ENCODE results near the gene RGS19. TPM values are rescaled to one million over a fixed set of nuclear protein-coding genes. Genes with fewer than 3 reads are reported as not detected.

RGS19 gene
- total RNA-seq, 4 donors from 2014 or later = 14.8 to 18.4 (median 16.2) TPM

DNA sequence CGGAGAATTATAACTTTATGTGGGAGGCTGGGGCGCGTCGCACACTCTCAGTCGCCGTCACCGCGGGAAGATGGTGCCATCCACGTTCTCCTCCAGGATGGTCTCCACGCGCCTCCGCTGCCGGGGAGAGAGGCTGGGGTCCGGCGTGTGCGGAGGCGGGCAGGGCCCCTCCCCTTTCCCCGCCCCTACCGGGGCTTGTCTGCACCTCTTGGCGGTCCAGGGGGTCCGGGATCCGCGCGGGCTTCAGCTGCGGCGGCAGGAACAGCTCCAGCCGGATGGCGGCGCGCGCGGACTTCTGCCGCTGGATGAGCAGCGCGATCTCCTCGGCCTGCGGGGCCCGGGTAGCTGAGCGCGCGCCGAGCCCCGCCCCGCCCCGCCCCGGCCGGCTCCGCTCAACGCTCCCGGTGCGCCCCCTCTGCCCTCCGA is 4.1 kb upstream of the RGS19 start:
- H3K4me1 ChIP-seq = peaks cover 38% of the 10 kb centered on the region
- no peak for DNase-seq (ENCODE audit: low spot score in 2 of 2)
- no peak overlapping the region for H3K27ac ChIP-seq

DNA sequence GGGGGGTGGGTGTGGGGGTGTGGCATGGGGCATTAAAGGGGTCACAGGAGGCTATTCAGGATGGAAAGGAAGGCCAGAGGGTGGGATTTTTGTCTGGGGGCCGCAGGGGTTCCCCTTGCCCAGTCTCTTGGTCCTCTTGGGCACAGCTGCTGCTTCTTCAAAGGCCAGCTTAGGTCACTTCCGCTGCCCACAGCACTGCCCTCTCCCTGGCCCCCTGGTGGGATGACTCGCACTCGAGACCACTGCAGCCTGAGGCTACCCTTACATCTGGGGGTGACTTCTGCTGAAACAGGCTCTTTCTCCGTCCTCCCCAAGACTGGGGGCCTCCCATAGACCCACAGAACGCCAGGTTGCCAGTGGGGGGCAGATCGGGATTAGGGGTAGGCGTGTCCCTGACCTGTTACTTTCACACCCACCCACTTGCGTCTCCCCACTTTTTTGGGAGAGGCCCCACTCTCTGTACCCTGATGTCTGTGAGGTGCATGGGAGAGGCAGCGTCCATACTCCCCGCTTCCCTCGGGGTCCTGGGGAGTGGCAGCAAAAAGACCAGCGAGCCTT is 3.6 kb upstream of the RGS19 start:
- DNase-seq (ENCODE audit: low spot score in 2 of 2) = no peak
- Histone ChIP-seq H3K36me3 (no peaks in the 10 kb centered on the region), H3K27me3 (peaks cover 17% of the 10 kb centered on the region), H3K4me3 (peak overlapping the region; percentile 63), H3K9me3 (no peaks in the 10 kb centered on the region), H3K27ac (no peak overlapping the region), H3K4me1 (peaks cover 43% of the 10 kb centered on the region)
- 27% methylated on average over 13 of the region's 13 CpGs for WGBS
- TF ChIP-seq POLR2AphosphoS5 (IDR thresholded peaks at IDR 0.05) (no peak), POLR2A (IDR thresholded peaks at IDR 0.05) (no peak), EP300 (IDR thresholded peaks at IDR 0.05) (no peak)
- TF ChIP-seq, protein P1, sequence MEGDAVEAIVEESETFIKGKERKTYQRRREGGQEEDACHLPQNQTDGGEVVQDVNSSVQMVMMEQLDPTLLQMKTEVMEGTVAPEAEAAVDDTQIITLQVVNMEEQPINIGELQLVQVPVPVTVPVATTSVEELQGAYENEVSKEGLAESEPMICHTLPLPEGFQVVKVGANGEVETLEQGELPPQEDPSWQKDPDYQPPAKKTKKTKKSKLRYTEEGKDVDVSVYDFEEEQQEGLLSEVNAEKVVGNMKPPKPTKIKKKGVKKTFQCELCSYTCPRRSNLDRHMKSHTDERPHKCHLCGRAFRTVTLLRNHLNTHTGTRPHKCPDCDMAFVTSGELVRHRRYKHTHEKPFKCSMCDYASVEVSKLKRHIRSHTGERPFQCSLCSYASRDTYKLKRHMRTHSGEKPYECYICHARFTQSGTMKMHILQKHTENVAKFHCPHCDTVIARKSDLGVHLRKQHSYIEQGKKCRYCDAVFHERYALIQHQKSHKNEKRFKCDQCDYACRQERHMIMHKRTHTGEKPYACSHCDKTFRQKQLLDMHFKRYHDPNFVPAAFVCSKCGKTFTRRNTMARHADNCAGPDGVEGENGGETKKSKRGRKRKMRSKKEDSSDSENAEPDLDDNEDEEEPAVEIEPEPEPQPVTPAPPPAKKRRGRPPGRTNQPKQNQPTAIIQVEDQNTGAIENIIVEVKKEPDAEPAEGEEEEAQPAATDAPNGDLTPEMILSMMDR (IDR thresholded peaks at IDR 0.05) = no peak

More for the DNA sequence above, 4.1 kb upstream of the RGS19 start:
- Histone ChIP-seq H3K27me3 (peaks cover 17% of the 10 kb centered on the region), H3K36me3 (no peaks in the 10 kb centered on the region), H3K4me3 (peak overlapping the region; percentile 63), H3K9me3 (no peaks in the 10 kb centered on the region)
- TF ChIP-seq, protein P1 (IDR thresholded peaks at IDR 0.05) = peak; percentile 8 to 68
- no peak for TF ChIP-seq POLR2A (IDR thresholded peaks at IDR 0.05)
- 0% methylated on average over 14 of the region's 52 CpGs for WGBS

DNA sequence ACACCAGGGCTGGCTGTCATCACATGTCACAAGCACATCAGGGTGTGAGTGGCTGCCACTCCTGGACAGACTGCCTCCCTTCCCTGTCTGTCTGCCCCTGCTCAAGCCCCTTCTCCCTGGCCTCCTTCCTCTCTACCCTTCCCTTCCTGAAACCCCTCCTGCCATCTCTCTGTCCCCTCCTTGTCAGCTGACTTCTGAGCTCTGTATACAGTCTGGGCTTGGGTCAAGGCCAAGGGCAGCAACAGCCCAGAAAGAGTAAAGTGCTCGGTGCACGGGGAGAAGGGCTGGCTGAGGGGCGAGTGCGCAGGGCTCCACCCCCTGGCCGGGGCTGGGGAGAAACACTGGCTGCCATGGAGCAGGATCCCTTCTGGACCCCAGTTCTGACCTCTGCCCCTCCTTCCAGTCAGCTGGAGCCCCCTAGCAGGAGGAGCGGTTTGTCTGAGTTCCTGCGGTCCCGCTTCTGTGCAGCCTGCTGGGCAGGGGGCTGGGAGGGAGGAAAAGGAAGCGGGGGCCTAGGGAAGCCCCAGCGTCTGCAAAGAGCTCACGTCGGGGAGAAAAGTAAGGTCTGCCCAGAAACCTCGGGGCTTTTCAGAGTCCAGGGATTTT is 2.9 kb upstream of the RGS19 start:
- H3K9me3 ChIP-seq = no peaks in the 10 kb centered on the region
- peaks cover 17% of the 10 kb centered on the region for H3K27me3 ChIP-seq
- 36% methylated on average over 13 of the region's 13 CpGs for WGBS
- H3K4me3 ChIP-seq = no peak overlapping the region
- H3K4me1 ChIP-seq = peaks cover 46% of the 10 kb centered on the region
- no peak for DNase-seq (ENCODE audit: low spot score in 2 of 2)
- TF ChIP-seq, protein P1 (IDR thresholded peaks at IDR 0.05) = no peak
- TF ChIP-seq POLR2A (IDR thresholded peaks at IDR 0.05) (no peak), POLR2AphosphoS5 (IDR thresholded peaks at IDR 0.05) (no peak), EP300 (IDR thresholded peaks at IDR 0.05) (no peak)
- no peaks in the 10 kb centered on the region for H3K36me3 ChIP-seq
- no peak overlapping the region for H3K27ac ChIP-seq

- Histone ChIP-seq H3K27me3 (peaks cover 17% of the 10 kb centered on the region), H3K4me1 (peaks cover 50% of the 10 kb centered on the region)
Observed at GRCh38 chr20:64081624-64081964, 2.3 kb upstream of the RGS19 start.

DNA sequence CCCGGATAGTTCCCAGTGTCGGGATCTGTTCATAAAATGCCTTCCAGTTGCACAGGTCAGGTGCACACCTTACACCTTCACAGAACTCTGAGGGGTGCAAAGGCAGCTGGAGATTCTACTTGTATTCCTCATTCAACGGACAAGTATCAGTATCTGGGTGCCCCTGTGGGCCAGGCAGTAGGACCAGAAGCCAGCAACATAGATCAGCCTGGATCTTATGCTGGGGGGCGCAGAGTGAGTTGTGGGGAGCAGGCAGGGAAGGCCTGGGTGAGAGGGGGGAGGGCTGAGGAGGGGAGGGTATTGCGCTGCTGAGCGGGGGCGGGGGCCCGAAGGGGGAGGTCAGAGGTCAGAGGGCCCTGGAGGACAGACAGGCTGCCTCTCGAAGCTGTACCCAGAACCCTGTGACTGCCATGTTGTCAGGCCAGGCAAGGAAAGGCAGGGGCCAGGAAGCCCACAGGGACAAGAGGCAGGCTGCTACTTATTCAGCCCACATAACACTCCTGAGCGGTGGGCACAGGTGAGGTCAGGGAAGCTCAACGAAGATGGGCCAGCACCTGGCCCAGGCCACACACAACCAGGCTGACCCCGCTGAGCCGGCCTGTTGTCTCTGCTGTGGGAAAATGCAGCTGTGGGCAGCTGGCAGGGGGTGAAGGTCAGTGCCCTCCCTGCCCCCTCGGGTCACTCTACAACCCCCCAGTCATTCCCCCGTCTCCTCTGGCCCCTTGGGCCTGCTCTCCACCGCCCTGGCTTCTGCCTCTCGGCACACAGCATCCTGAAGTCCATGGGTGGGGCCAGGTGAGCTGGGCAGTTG is 1.7 kb upstream of the RGS19 start:
- Histone ChIP-seq H3K4me3 (peak overlapping the region; percentile 81), H3K27ac (no peak overlapping the region)
- DNase-seq (ENCODE audit: low spot score in 2 of 2) = no peak

More at GRCh38 chr20:64081624-64081964, 2.3 kb upstream of the RGS19 start:
- 88% methylated on average over 4 of the region's 6 CpGs for WGBS
- no peak overlapping the region for H3K4me3 ChIP-seq
- DNase-seq (ENCODE audit: low spot score in 2 of 2) = no peak
- H3K36me3 ChIP-seq = no peaks in the 10 kb centered on the region
- no peak overlapping the region for H3K27ac ChIP-seq
- TF ChIP-seq EP300 (IDR thresholded peaks at IDR 0.05) = no peak
- H3K9me3 ChIP-seq = no peaks in the 10 kb centered on the region

More for the DNA sequence above, 1.7 kb upstream of the RGS19 start:
- 67% methylated on average over 12 of the region's 17 CpGs for WGBS
- no peaks in the 10 kb centered on the region for H3K9me3 ChIP-seq
- H3K36me3 ChIP-seq = peaks cover 4% of the 10 kb centered on the region
- no peak for TF ChIP-seq POLR2A (IDR thresholded peaks at IDR 0.05)
- TF ChIP-seq EP300 (IDR thresholded peaks at IDR 0.05) = no peak
- TF ChIP-seq POLR2AphosphoS5 (IDR thresholded peaks at IDR 0.05) = no peak
- TF ChIP-seq, protein P1 (IDR thresholded peaks at IDR 0.05) = no peak
- peaks cover 56% of the 10 kb centered on the region for H3K4me1 ChIP-seq
- peaks cover 17% of the 10 kb centered on the region for H3K27me3 ChIP-seq
